Measurements from ENCODE around the gene NPFFR1. TPM values are rescaled to one million over a fixed set of nuclear protein-coding genes. Genes with fewer than 3 reads are reported as not detected.
"Not testable (repeated sequence)": the region's sequence is repeated elsewhere in the genome, so short reads cannot be mapped to it uniquely, and the experiment has no call there.

NPFFR1 gene
- total RNA-seq, 2 experiments from 2014 or later: not detected

GRCh38 chr10:70223728-70224127, 60.1 kb downstream of the NPFFR1 start:
- no peak for DNase-seq
- intact Hi-C loops (cut with micrococcal nuclease): no loop called here
- Mint-ChIP-seq H3K4me1 (ENCODE audit: low read depth) (peaks cover 47% of the 10 kb centered on the region), H3K27me3 (ENCODE audit: low read depth) (no peaks in the 10 kb centered on the region), H3K27ac (no peak overlapping the region), H3K4me3 (no peak overlapping the region), H3K9me3 (no peaks in the 10 kb centered on the region), H3K36me3 (ENCODE audit: low read depth) (peaks cover 21% of the 10 kb centered on the region)
- CTCF ChIA-PET: interaction anchor here (1.0 to 3.3 kb wide), 5 partner anchors 9 to 156 kb away, joined by 3 to 100 read pairs (median 5); no protein-coding TSS in a partner anchor

- H3K4me3 Mint-ChIP-seq; intact Hi-C loops (cut with micrococcal nuclease); DNase-seq; H3K27ac Mint-ChIP-seq; H3K27me3 Mint-ChIP-seq (ENCODE audit: low read depth); H3K9me3 Mint-ChIP-seq: not testable (repeated sequence)
- CTCF ChIA-PET: interaction anchor here (0.7 to 3.3 kb wide), 12 partner anchors 9 to 157 kb away, joined by 3 to 100 read pairs (median 6); partner anchors contain the start of genes SAR1A and TYSND1
- peaks cover 45% of the 10 kb centered on the region for H3K4me1 Mint-ChIP-seq (ENCODE audit: low read depth)
- H3K36me3 Mint-ChIP-seq (ENCODE audit: low read depth): peaks cover 24% of the 10 kb centered on the region
Measured at GRCh38 chr10:70222811-70223447, 60.9 kb downstream of the NPFFR1 start.

DNA sequence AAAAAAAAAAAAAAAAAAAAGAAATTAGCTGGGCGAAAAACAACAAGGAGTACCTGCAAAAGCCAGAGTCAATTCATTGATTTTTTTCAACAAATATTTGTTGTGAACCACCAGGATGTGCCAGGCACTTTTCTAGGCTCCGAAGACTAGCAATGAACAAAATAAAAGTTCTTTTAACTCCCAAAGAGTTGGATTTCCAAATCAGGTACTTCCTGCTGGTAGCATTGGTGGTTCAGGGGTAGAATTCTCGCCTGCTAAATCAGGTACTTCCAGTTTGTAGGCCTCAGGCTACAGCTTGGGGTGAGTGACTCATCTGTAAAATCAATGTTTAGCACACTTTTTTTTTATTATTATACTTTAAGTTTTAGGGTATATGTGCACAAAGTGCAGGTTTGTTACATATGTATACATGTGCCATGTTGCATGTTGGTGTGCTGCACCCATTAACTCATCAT, 61.4 kb downstream of the NPFFR1 start:
- CTCF ChIA-PET: interaction anchor here (0.7 to 3.4 kb wide), 23 partner anchors 10 to 165 kb away, joined by 3 to 100 read pairs (median 5); partner anchors contain the start of genes PPA1, SAR1A and TYSND1
- no peaks in the 10 kb centered on the region for H3K27me3 Mint-ChIP-seq (ENCODE audit: low read depth)
- peaks cover 42% of the 10 kb centered on the region for H3K4me1 Mint-ChIP-seq (ENCODE audit: low read depth)
- no peaks in the 10 kb centered on the region for H3K9me3 Mint-ChIP-seq
- H3K27ac Mint-ChIP-seq: no peak overlapping the region
- intact Hi-C loops (cut with micrococcal nuclease): no loop called here
- H3K4me3 Mint-ChIP-seq: no peak overlapping the region
- peaks cover 24% of the 10 kb centered on the region for H3K36me3 Mint-ChIP-seq (ENCODE audit: low read depth)
- peak; percentile 22 for DNase-seq

DNA sequence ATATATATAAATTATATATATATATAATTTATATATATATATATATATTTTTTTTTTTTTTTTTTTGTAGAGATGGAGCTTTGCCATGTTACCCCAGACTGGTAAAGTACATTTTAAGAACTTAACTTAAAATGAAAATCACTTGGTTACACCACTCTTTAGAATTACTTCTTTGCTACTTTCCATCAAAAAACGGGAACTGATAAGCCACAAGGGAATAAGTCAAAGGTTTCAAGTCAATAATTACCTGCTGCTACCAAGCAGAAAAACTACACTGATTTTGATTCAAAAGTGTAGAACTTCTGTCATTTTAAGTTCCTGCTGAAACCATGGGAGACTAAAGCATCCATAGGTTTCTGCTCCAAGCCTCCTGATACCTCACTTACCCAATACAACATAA, 62.8 kb downstream of the NPFFR1 start:
- Mint-ChIP-seq H3K36me3 (ENCODE audit: low read depth) (peaks cover 27% of the 10 kb centered on the region), H3K4me1 (ENCODE audit: low read depth) (peaks cover 34% of the 10 kb centered on the region), H3K4me3 (no peak overlapping the region), H3K27ac (peak overlapping the region; percentile 82), H3K27me3 (ENCODE audit: low read depth) (no peaks in the 10 kb centered on the region), H3K9me3 (no peaks in the 10 kb centered on the region)
- CTCF ChIA-PET: interaction anchor here (0.7 to 5.5 kb wide), 24 partner anchors 11 to 617 kb away, joined by 3 to 100 read pairs (median 5); partner anchors contain the start of genes PPA1 and TYSND1
- intact Hi-C loops (cut with micrococcal nuclease): loop anchor here (1.0 to 2.0 kb wide), 4 partner anchors 52 to 143 kb away; partner anchors contain the start of gene TYSND1
- no peak for DNase-seq

DNA sequence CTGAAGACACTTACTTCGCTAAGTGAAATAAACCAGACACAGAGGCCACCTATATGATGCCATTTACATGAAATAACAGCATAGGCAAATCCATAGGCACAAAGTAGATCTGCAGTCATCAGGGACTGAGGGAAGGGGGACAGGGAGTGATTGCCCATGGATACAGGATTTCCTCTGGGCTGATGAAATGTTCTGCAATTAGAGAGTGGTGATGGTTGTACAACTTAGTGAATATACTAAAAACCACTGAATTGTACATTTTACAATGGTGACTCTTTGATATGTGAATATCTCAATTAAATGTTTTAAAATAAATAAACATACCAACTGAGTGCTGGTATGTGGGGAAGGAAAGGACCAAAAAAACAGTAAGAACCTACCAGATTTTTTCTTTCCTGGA, 70.9 kb downstream of the NPFFR1 start:
- CTCF ChIA-PET: interaction anchor here (0.7 kb wide), 1 partner anchor 46 kb away, joined by 3 read pairs; no protein-coding TSS in a partner anchor
- no peak for DNase-seq
- H3K27me3 Mint-ChIP-seq (ENCODE audit: low read depth): no peaks in the 10 kb centered on the region
- peaks cover 37% of the 10 kb centered on the region for H3K36me3 Mint-ChIP-seq (ENCODE audit: low read depth)
- H3K4me1 Mint-ChIP-seq (ENCODE audit: low read depth): no peaks in the 10 kb centered on the region
- H3K9me3 Mint-ChIP-seq: no peaks in the 10 kb centered on the region
- H3K4me3 Mint-ChIP-seq: no peak overlapping the region
- intact Hi-C loops (cut with micrococcal nuclease): no loop called here
- H3K27ac Mint-ChIP-seq: no peak overlapping the region

GRCh38 chr10:70212277-70212676, 71.5 kb downstream of the NPFFR1 start:
- H3K4me3 Mint-ChIP-seq: no peak overlapping the region
- H3K9me3 Mint-ChIP-seq: no peaks in the 10 kb centered on the region
- CTCF ChIA-PET: interaction anchor here (0.7 kb wide), 1 partner anchor 47 kb away, joined by 3 read pairs; no protein-coding TSS in a partner anchor
- H3K27ac Mint-ChIP-seq: no peak overlapping the region
- peaks cover 40% of the 10 kb centered on the region for H3K36me3 Mint-ChIP-seq (ENCODE audit: low read depth)
- no peaks in the 10 kb centered on the region for H3K4me1 Mint-ChIP-seq (ENCODE audit: low read depth)
- no peaks in the 10 kb centered on the region for H3K27me3 Mint-ChIP-seq (ENCODE audit: low read depth)
- no peak for DNase-seq
- intact Hi-C loops (cut with micrococcal nuclease): no loop called here

- DNase-seq: no peak
- Mint-ChIP-seq H3K36me3 (ENCODE audit: low read depth) (peaks cover 41% of the 10 kb centered on the region), H3K4me1 (ENCODE audit: low read depth) (no peaks in the 10 kb centered on the region), H3K4me3 (no peak overlapping the region), H3K27ac (no peak overlapping the region), H3K9me3 (no peaks in the 10 kb centered on the region), H3K27me3 (ENCODE audit: low read depth) (no peaks in the 10 kb centered on the region)
- CTCF ChIA-PET: interaction anchor here (0.8 to 1.2 kb wide), 2 partner anchors 59 to 60 kb away, joined by 3 to 5 read pairs; partner anchors contain the start of gene TYSND1
- intact Hi-C loops (cut with micrococcal nuclease): no loop called here
Measured at GRCh38 chr10:70206762-70207161, 77.0 kb downstream of the NPFFR1 start.

DNA sequence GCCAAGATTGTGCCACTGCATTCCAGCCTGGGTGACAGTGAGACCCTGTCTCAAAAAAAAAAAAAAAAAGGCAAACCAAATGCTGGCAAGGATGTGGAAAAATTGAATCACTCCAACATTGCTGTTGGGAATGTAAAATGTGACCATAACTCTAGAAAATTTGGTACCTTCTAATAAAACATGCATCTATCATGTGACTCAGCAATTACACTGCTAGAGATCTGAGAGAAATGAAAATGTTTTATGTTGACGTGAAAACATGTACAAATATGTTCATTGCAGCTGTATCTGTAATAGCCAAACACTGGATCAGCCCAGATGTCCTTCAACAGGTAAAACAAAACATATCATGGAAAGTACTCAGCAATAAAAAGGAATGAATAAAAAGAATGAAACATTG, 82.7 kb downstream of the NPFFR1 start:
- Mint-ChIP-seq H3K9me3 (no peaks in the 10 kb centered on the region), H3K36me3 (ENCODE audit: low read depth) (peaks cover 44% of the 10 kb centered on the region), H3K27me3 (ENCODE audit: low read depth) (no peaks in the 10 kb centered on the region), H3K4me1 (ENCODE audit: low read depth) (peaks cover 15% of the 10 kb centered on the region), H3K4me3 (no peak overlapping the region), H3K27ac (no peak overlapping the region)
- intact Hi-C loops (cut with micrococcal nuclease): loop anchor here (2.0 to 5.0 kb wide), 2 partner anchors 39 to 54 kb away; partner anchors contain the start of gene TYSND1
- no peak for DNase-seq
- CTCF ChIA-PET: interaction anchor here (0.7 to 1.3 kb wide), 2 partner anchors 50 to 54 kb away, joined by 3 to 5 read pairs; partner anchors contain the start of gene TYSND1

DNA sequence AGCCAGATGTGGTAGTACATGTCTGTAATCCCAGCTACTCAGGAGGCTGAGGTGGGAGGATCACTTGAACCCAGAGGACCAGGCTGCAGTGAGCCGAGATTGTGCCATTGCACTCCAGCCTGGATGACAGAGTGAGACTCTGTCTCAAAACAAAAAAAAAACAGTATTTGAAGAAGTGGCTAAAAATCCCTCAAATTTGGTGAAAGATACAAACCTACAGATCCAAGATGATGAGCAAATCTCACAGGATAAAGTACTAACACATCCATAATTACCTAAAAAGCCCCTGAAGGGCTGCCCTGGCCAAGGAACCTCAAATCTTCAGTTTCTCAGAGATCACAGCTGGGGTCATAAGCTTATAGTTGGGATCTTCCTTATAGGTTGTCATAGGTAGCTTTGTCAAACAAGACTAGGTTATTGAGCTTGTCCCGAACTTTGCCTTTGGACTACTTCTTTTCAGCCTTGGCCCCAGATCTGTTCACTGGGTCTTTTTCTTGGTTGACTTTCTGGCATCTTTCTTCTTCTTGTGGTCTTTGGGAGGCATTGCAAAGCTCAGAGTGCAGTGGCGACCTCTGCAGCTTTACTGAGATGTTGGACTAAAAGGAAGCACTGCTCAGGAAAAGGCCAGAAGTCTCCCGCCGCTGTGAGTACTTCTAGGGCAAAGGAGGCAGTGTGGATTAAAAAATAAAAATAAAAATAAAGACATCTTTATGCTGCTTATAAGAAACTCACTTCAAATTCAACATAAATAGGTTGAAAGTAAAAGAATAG, 84.9 kb downstream of the NPFFR1 start:
- CTCF ChIA-PET: interaction anchor here (0.6 to 2.9 kb wide), 5 partner anchors 20 to 83 kb away, joined by 3 to 17 read pairs (median 4); partner anchors contain the start of gene TYSND1
- Mint-ChIP-seq H3K4me3 (no peak overlapping the region), H3K36me3 (ENCODE audit: low read depth) (peaks cover 33% of the 10 kb centered on the region), H3K4me1 (ENCODE audit: low read depth) (peaks cover 15% of the 10 kb centered on the region), H3K27me3 (ENCODE audit: low read depth) (no peaks in the 10 kb centered on the region), H3K27ac (peak overlapping the region; percentile 68), H3K9me3 (no peaks in the 10 kb centered on the region)
- DNase-seq: peak; percentile 27
- intact Hi-C loops (cut with micrococcal nuclease): no loop called here

Other genes with a start within 250 kb of the NPFFR1 start
- gene MACROH2A2, start 231.2 kb downstream of the NPFFR1 start, total RNA-seq: 1 to 10 TPM; 2.7 to 3.2 TPM
- gene AIFM2, start 151.2 kb downstream of the NPFFR1 start, total RNA-seq: 1 to 10 TPM; 3.0 to 3.3 TPM
- 10 to 100 TPM; 12.5 to 13.0 TPM for gene TYSND1, start 137.3 kb downstream of the NPFFR1 start, total RNA-seq
- gene SAR1A, start 113.5 kb downstream of the NPFFR1 start, total RNA-seq: 100 to 1,000 TPM; 101 to 109 TPM
- gene PPA1, start 50.6 kb downstream of the NPFFR1 start, total RNA-seq: 100 to 1,000 TPM; 392 to 408 TPM
- 10 to 100 TPM in 1 of 2 experiments, 1 to 10 TPM in 1; 8.6 to 10.7 TPM for gene LRRC20, start 98.6 kb upstream of the NPFFR1 start, total RNA-seq
- 10 to 100 TPM; 20.0 to 21.0 TPM for gene EIF4EBP2, start 120.1 kb upstream of the NPFFR1 start, total RNA-seq
- not detected for gene NODAL, start 157.7 kb upstream of the NPFFR1 start, total RNA-seq
- gene PALD1, start 194.8 kb upstream of the NPFFR1 start, total RNA-seq: under 1 TPM; 0.69 TPM